GM06990 (cell line): ENCODE data around the gene LAMTOR2.
A peak's percentile ranks its signal among the peaks of the same experiment; 100 is the strongest.
"Not testable (repeated sequence)": the region's sequence is repeated elsewhere in the genome, so short reads cannot be mapped to it uniquely, and the experiment has no call there.

Source experiments
- DNase-seq: peaks from one replicate; pipeline ENCODE4 v3.0.0-alpha.2; 2011; ENCODE audit not compliant: insufficient read length; ENCODE audit errors: extremely low read depth
- H3K27me3 ChIP-seq: replicated peaks from 2 replicates; pipeline ENCODE4 v1.6.0; 2011; ENCODE audit warnings: low read length; ENCODE audit not compliant: control insufficient read depth, insufficient read depth
- H3K36me3 ChIP-seq: 2 replicates; pipeline ENCODE4 v1.5.1; 2011; ENCODE audit warnings: low read length; ENCODE audit not compliant: control insufficient read depth, insufficient read depth
- H3K4me3 ChIP-seq: replicated peaks from 2 replicates; pipeline ENCODE4 v1.5.1; 2011; ENCODE audit warnings: low read depth, mild to moderate bottlenecking, control low read depth, low read length
- TF ChIP-seq, protein P1 (sequence below): IDR thresholded peaks from 2 replicates; pipeline ENCODE4 v1.5.1; 2011; ENCODE audit warnings: low read length, control low read depth, mild to moderate bottlenecking, inconsistent platforms; ENCODE audit not compliant: insufficient read depth, poor library complexity, severe bottlenecking

Gene LAMTOR2

DNA sequence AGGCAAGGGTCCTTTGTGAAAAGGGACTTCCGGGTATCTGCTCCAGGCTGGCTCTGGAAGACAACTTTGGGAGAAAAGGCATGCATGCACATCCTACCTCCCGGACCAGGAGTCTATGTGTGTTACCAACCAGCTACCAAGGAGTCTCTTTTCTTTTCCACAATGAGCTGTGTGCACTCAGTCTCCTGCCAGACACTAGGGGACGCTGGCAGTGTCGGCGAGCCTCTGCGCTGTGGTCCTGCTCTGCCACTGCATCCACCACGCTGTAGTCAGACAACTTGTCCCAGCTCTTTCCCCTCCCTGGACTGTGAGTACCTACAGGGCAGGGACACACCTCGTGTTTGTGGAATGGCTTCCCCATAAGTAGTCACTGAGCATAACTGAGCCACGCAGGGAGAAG is 28.7 kb upstream of the LAMTOR2 start:
- peak; percentile 37 for DNase-seq
- TF ChIP-seq, protein P1, sequence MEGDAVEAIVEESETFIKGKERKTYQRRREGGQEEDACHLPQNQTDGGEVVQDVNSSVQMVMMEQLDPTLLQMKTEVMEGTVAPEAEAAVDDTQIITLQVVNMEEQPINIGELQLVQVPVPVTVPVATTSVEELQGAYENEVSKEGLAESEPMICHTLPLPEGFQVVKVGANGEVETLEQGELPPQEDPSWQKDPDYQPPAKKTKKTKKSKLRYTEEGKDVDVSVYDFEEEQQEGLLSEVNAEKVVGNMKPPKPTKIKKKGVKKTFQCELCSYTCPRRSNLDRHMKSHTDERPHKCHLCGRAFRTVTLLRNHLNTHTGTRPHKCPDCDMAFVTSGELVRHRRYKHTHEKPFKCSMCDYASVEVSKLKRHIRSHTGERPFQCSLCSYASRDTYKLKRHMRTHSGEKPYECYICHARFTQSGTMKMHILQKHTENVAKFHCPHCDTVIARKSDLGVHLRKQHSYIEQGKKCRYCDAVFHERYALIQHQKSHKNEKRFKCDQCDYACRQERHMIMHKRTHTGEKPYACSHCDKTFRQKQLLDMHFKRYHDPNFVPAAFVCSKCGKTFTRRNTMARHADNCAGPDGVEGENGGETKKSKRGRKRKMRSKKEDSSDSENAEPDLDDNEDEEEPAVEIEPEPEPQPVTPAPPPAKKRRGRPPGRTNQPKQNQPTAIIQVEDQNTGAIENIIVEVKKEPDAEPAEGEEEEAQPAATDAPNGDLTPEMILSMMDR: peak; percentile 84

DNA sequence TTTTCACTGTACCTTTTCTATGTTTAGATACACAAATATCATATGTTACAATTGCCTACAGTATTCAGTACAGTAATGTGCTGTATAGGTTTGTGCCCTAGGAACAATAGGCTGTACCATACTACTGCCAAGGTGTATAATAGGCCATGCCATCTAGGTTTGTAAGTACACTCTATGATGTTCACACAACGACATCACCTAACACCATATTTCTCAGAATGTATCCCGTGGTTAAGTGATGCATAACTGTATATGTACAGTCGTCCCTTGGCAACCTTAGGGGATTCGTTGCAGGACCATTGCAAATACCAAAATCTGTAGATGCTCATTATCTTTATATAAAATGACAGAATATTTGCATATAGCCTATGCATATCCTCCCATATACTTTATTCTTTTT is 28.0 kb upstream of the LAMTOR2 start:
- Histone ChIP-seq H3K4me3 (no peak overlapping the region), H3K36me3 (no peaks in the 10 kb centered on the region), H3K27me3 (no peaks in the 10 kb centered on the region)
- DNase-seq: no peak
- TF ChIP-seq, protein P1: no peak

More for the DNA sequence above, 28.7 kb upstream of the LAMTOR2 start:
- no peaks in the 10 kb centered on the region for H3K36me3 ChIP-seq
- H3K4me3 ChIP-seq: no peak overlapping the region
- H3K27me3 ChIP-seq: no peaks in the 10 kb centered on the region

GRCh38 chr1:156033011-156033410 is 21.6 kb upstream of the LAMTOR2 start:
- no peak overlapping the region for H3K4me3 ChIP-seq
- H3K36me3 ChIP-seq: no peaks in the 10 kb centered on the region; the same call in 1 of the 2 replicates
- DNase-seq: no peak
- no peaks in the 10 kb centered on the region for H3K27me3 ChIP-seq
- TF ChIP-seq, protein P1: no peak

- H3K36me3 ChIP-seq, H3K4me3 ChIP-seq, H3K27me3 ChIP-seq, DNase-seq: not testable (repeated sequence)
Measured at GRCh38 chr1:156034991-156035390, 19.6 kb upstream of the LAMTOR2 start.

GRCh38 chr1:156042828-156043227 is 11.8 kb upstream of the LAMTOR2 start:
- Histone ChIP-seq H3K4me3 (no peak overlapping the region), H3K36me3 (peaks cover 10% of the 10 kb centered on the region), H3K27me3 (no peaks in the 10 kb centered on the region)
- no peak for DNase-seq
- TF ChIP-seq, protein P1: no peak

DNA sequence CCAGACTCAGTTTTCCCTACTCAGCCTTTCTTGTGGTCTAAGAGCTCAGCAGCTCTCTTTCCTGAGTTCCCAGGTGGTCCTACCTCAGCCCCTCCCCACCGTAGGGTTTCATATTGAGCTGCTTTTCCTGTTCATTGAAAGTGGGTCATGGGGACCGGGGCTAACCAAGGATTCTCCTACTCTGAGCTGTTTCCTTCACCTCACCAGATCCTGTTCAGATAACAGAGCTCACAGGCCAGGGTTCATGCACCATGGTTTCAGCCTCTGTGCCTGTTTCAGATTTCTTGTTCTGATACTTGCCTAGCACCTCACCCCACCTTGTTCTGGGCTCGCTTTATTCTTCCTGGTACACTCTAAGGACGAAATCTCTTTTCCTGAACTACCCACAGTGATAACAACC is 9.5 kb upstream of the LAMTOR2 start:
- TF ChIP-seq, protein P1: no peak
- H3K36me3 ChIP-seq: peaks cover 14% of the 10 kb centered on the region
- no peak overlapping the region for H3K4me3 ChIP-seq
- no peak for DNase-seq
- no peaks in the 10 kb centered on the region for H3K27me3 ChIP-seq
